NCI-H510A (cell line): ENCODE measurements around the gene WNT8B.

Experiments
- DNase-seq: peaks from one replicate; lab custom pipeline; 2025; lab: John Stamatoyannopoulos, UW

The WNT8B gene

DNA sequence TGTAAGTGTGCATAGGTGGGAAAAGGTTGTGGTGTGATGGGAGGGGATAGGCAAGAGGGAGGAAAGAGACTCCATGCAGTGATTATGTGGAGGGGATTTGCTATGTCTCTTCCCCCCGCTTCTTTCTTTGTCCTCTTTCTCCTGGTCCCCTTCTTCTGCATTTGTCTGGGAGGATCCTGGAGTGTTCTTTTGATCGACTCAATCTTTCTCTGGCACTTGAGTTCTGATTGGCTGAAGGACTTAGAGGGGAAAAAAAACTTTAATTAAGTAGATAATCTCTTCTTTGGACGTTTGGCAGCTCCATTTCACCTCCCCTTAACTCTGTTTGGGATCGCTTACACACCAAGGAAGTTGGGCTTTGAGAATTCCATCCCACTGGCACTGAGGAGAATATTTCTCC, at the start of gene WNT8B:
Gene WNT8B, plus strand, starts transcription at position 301 of the 400 bp plus-strand sequence. CDS start 160 bp downstream, outside the sequence.
- DNase-seq = no peak

GRCh38 chr10:100413173-100413572, 49.6 kb upstream of the WNT8B start:
- DNase-seq = no peak

- no peak for DNase-seq
These were observed 42.8 kb upstream of the WNT8B start for GRCh38 chr10:100419911-100420449.

DNA sequence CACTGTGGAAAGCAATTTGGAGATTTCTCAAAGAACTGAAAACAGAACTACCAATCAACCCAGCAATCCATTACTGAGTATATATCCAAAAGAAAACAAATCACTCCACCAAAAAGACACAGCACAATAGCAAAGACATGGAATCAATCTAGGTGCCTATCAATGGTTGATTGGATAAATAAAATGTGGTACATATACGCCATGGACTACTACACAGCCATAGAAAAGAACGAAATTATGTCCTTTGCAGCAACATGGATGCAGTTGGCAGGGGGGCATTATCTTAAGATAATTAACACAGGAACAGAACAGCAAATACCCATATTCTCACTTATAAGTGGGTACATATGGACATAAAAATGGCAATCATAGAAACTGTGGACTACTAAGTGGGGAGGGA, 35.4 kb upstream of the WNT8B start:
- no peak for DNase-seq

GRCh38 chr10:100433253-100434240, 29.3 kb upstream of the WNT8B start:
- peak; percentile 28 for DNase-seq

DNA sequence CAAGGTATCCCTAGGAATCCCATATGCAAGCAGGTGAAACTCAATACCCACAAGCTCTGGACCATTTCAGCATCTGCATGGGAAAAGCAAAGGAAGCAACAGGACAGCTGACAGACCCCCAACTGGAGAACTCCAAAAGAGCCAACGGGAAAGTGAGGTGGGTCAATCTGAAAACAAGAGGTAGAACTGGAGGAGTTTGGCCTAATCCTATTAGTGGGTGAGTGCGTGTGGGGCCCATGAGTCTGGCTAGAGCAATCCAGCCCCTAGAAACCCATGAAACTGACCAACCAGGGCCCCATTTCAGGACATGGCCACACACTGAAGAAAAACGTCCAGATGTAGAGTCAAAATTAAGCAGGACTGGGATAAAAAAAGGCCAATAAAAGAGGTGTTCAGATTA, 26.6 kb upstream of the WNT8B start:
- no peak for DNase-seq

DNA sequence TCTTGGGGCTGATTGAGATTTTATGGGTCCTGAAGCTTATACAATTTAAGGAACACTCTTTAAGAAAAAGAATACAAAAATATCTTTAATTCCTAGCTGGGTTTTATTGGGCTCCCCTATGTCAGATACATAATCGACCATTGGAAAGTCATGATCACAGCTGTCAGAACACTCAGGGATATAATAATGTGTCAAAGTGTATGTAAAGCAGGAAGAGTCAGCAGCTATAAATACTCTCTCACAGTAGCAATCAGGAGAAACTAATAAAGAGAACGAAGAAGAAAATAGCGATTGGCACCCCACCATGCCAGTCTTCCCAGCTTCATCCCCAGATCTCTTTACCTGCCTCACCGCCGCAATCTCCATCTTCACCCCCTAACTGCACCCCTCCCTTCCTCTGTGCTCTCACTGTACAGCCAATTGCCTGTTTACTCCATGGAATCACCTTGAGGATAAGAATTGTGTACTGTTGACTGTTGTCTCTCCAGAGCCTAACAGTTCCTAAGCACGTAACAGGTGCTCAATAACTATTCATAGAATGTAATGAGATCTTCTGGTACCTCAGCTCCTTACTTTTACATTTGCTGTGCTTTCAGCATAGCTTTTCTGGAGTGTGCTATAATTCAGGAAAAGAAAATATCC, 24.0 kb upstream of the WNT8B start:
- DNase-seq = no peak

GRCh38 chr10:100442548-100442947, 20.3 kb upstream of the WNT8B start:
- no peak for DNase-seq

DNA sequence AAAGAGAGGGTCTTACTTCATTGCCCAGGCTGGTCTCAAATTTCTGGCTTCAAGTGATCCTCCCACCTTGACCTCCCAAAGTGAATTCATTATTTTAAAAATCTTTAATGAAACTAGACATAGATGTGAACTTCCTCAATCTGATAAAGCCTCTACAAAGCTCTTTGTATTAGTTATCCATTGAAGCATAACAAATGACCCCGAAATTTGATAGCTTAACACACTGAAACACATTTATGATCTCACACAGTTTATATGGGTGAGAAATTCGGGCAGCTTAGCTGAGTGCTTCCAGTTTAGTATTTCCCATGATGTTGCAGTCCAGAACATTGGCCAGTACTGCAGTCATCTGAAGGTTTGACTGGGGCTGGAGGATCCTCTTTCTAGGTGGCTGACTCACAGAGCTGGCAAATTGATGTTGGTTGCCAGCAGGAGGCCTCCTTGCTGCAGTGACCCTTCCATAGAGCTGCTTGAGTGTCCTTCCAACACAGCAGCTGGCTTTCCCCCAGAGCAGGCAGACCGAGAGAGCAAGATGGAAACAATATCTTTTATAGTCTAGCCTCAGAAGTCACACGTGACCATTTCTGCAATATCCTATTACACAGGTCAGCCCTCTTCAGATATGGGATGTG, 16.6 kb upstream of the WNT8B start:
- no peak for DNase-seq

GRCh38 chr10:100447663-100448062, 15.1 kb upstream of the WNT8B start:
- no peak for DNase-seq

GRCh38 chr10:100448951-100449350, 13.9 kb upstream of the WNT8B start:
- no peak for DNase-seq

GRCh38 chr10:100468322-100468721, 5.5 kb downstream of the WNT8B start:
- DNase-seq = no peak

GRCh38 chr10:100468978-100469377, 6.2 kb downstream of the WNT8B start:
- no peak for DNase-seq

DNA sequence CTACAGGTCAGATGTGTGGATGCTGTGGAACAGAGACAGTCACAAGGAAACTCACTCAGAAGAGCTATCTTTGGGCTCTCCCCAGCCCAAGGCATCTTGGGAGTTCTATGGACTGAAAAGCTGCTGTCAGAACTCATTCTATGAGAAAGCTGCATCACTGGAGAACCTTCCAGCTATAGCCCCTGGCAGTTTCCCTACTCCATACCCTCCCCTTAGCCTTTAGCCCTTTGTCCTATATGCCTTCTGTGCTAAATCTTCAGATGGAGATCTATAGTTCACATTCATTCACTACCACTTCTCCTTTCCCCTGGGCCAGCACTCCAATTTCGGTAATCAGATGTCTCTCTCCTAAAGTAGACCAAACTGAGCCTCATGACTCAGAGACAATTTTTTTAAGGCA, 6.9 kb downstream of the WNT8B start:
- no peak for DNase-seq

- DNase-seq = no peak
These were observed 7.6 kb downstream of the WNT8B start for GRCh38 chr10:100470367-100470766.

GRCh38 chr10:100477970-100478369, 15.2 kb downstream of the WNT8B start:
- DNase-seq = no peak

DNA sequence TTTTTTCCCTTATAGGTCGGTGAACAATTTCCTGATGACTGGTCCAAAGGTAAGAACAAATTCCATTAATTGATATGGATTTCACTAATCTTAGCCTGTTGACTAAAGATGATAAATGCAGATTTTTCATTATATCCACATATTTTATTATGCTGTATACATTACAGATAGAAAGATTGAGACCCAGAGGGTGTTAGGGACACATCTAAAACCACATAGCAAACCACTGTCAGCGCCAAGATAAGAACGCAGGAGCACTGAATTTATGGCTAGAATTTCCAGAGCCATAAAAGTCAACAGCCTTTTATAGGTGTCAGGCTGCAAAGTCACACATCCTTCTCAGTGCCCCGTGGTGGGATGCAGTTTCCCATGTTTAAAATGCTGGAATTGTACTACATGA, 16.2 kb downstream of the WNT8B start:
- DNase-seq = no peak

- DNase-seq = no peak
These were observed 17.2 kb downstream of the WNT8B start for GRCh38 chr10:100480002-100480401.

GRCh38 chr10:100481462-100482081, 18.8 kb downstream of the WNT8B start:
- peak; percentile 74 for DNase-seq

GRCh38 chr10:100482181-100482833, 19.5 kb downstream of the WNT8B start:
- DNase-seq = peak; percentile 37

GRCh38 chr10:100482834-100483185, 20.0 kb downstream of the WNT8B start:
- no peak for DNase-seq
